AG09319 (cell line): ENCODE data around the gene PLA2G12B.
"Not testable (repeated sequence)": the region's sequence is repeated elsewhere in the genome, so short reads cannot be mapped to it uniquely, and the experiment has no call there.

Source experiments
- DNase-seq: peaks from one replicate; pipeline ENCODE4 v3.0.0-alpha.2; 2010; ENCODE audit warnings: low read depth; ENCODE audit errors: extremely low read depth
- CTCF ChIP-seq: IDR thresholded peaks from 2 replicates; pipeline ENCODE4 v1.5.1; 2011; ENCODE audit warnings: low read depth, mild to moderate bottlenecking, inconsistent platforms, low read length, moderate library complexity

PLA2G12B gene

GRCh38 chr10:72918352-72918751, 36.3 kb downstream of the PLA2G12B start:
- no peak for TF ChIP-seq CTCF
- no peak for DNase-seq

- DNase-seq, result not testable (repeated sequence)
Measured at GRCh38 chr10:72917803-72918332, 36.7 kb downstream of the PLA2G12B start.

GRCh38 chr10:72917201-72917600, 37.4 kb downstream of the PLA2G12B start:
- DNase-seq, result not testable (repeated sequence)

GRCh38 chr10:72913287-72913686, 41.3 kb downstream of the PLA2G12B start:
- DNase-seq, result no peak
- no peak for TF ChIP-seq CTCF

GRCh38 chr10:72912736-72913135, 41.9 kb downstream of the PLA2G12B start:
- no peak for DNase-seq
- TF ChIP-seq CTCF, result no peak

GRCh38 chr10:72911758-72912157, 42.8 kb downstream of the PLA2G12B start:
- TF ChIP-seq CTCF, result no peak
- DNase-seq, result no peak

- no peak for TF ChIP-seq CTCF
- DNase-seq, result no peak
Measured at GRCh38 chr10:72910705-72911104, 43.9 kb downstream of the PLA2G12B start.

- no peak for DNase-seq
- TF ChIP-seq CTCF, result no peak
Measured at GRCh38 chr10:72906446-72906845, 48.2 kb downstream of the PLA2G12B start.
